HepG2 (cell line): ENCODE results near the gene MAGI1. TPM values are rescaled to one million over a fixed set of nuclear protein-coding genes. Genes with fewer than 3 reads are reported as not detected.

ENCODE experiments used
- ATAC-seq: fragments of 200-7000 bp; cut with Tn5 transposase; 3 replicates; pipeline ENCODE4 v1.9.1; 2020; ENCODE audit warnings: mild to moderate bottlenecking, moderate library complexity
- BruUV-seq: library from RNA; stranded (reverse); fragments of 400-500 nt; replicated peaks from 2 replicates; lab custom pipeline; 2021; lab: Mats Ljungman, UMichigan
- CTCF ChIA-PET: fragments of 300-600 bp; formaldehyde crosslinking; extraction: SDS; loops from one replicate; lab custom pipeline; 2021; ENCODE audit warnings: low total read pairs, inconsistent platforms, low intra/inter-chr PET ratio; lab: Yijun Ruan, JAX
- POLR2A ChIA-PET: fragments of 350-600 bp; sonication (Branson Sonifier 250); formaldehyde crosslinking; loops from one replicate; lab custom pipeline; 2020; ENCODE audit warnings: antibody characterized with exemption, inconsistent platforms; lab: Yijun Ruan, JAX
- DNase-seq: peaks from one replicate; pipeline ENCODE4 v3.0.0-alpha.2; 2015; ENCODE audit warnings: low spot score
- FAIRE-seq: peaks from 3 replicates; lab custom pipeline; 2011; peaks lifted over from hg19 to GRCh38; lab: Jason Lieb, UNC
- H2AFZ ChIP-seq: one replicate; pipeline ENCODE4 v1.6.1; 2011; ENCODE audit warnings: low read length, inconsistent platforms
- H3K27ac ChIP-seq: fragments of 300-600 bp; 3 replicates; pipeline ENCODE4 v1.8.0; 2011; ENCODE audit warnings: mixed run types, mild to moderate bottlenecking, mixed read lengths, low read length, inconsistent platforms; ENCODE audit not compliant: insufficient read depth; ENCODE audit errors: extremely low read length
- H3K27me3 ChIP-seq, 2 experiments: fragments of 200-600 bp in 1 of 2; 2 replicates in 1 of 2; 3 replicates in 1 of 2; pipeline versions ENCODE4 v1.6.0 to v1.8.0; 2011; ENCODE audit warnings: low read length in 2 of 2, mild to moderate bottlenecking in 2 of 2, moderate library complexity in 2 of 2, inconsistent platforms in 1 of 2; ENCODE audit not compliant: insufficient read depth in 2 of 2, control insufficient read depth in 1 of 2
- H3K36me3 ChIP-seq, 2 experiments: fragments of 200-600 bp in 1 of 2; replicated peaks in 1 of 2; 2 replicates in 1 of 2; 3 replicates in 1 of 2; pipeline versions ENCODE4 v1.5.1 to v1.8.0; 2011; ENCODE audit warnings: low read length in 2 of 2, inconsistent platforms in 1 of 2; ENCODE audit not compliant: insufficient read depth in 2 of 2, control insufficient read depth in 1 of 2
- H3K4me1 ChIP-seq: 2 replicates; pipeline ENCODE4 v1.5.1; 2012; ENCODE audit warnings: low read length, inconsistent platforms; ENCODE audit not compliant: insufficient read depth
- H3K4me2 ChIP-seq: 2 replicates; pipeline ENCODE4 v1.6.0; 2011; ENCODE audit warnings: low read depth, low read length, inconsistent platforms
- H3K4me3 ChIP-seq, 3 experiments: fragments of 200-600 bp in 1 of 3; sonication (generic), shearing (Covaris generic) in 1 of 3; replicated peaks in 1 of 3; 2 replicates each; pipeline ENCODE4 v1.5.1; 2011 to 2016; ENCODE audit warnings: low read length in 3 of 3, inconsistent platforms in 2 of 3, low read depth in 2 of 3, mild to moderate bottlenecking in 2 of 3, control low read depth in 1 of 3, mixed read lengths in 1 of 3; ENCODE audit not compliant: insufficient read depth in 1 of 3
- H3K79me2 ChIP-seq: one replicate; pipeline ENCODE4 v1.6.1; 2011; ENCODE audit warnings: low read length, inconsistent platforms; ENCODE audit not compliant: insufficient read depth
- H3K9ac ChIP-seq: 2 replicates; pipeline ENCODE4 v1.6.0; 2011; ENCODE audit warnings: mild to moderate bottlenecking, low read depth, low read length, inconsistent platforms; ENCODE audit not compliant: insufficient read depth
- H3K9me3 ChIP-seq: 2 replicates; pipeline ENCODE4 v1.5.1; 2012; ENCODE audit warnings: mild to moderate bottlenecking, low read length
- H4K20me1 ChIP-seq: 2 replicates; pipeline ENCODE4 v1.6.0; 2011; ENCODE audit warnings: inconsistent platforms, mild to moderate bottlenecking, low read length, moderate library complexity; ENCODE audit not compliant: insufficient read depth
- ATF7-NPFF ChIP-seq: sonication (generic); formaldehyde crosslinking; IDR thresholded peaks from 2 replicates; pipeline ENCODE4 v1.8.1; 2023; ENCODE audit warnings: mild to moderate bottlenecking, low read depth, missing genetic modification reagents, moderate library complexity
- CHD4 ChIP-seq: fragments of 200-600 bp; sonication (generic); IDR thresholded peaks from 2 replicates; pipeline ENCODE4 v1.7.0; 2017; ENCODE audit warnings: mild to moderate bottlenecking, low read length, borderline replicate concordance
- ESRRA ChIP-seq: sonication (generic); formaldehyde crosslinking; IDR thresholded peaks from 2 replicates; pipeline ENCODE4 v1.5.1; 2020; ENCODE audit warnings: mild to moderate bottlenecking, low read depth, missing genetic modification reagents
- MAFK ChIP-seq, 2 experiments: IDR thresholded peaks in 1 of 2; conservative IDR thresholded peaks in 1 of 2; 2 replicates each; pipeline ENCODE4 v1.6.1; 2011; ENCODE audit warnings: improper control_type of control experiment in 2 of 2, low read length in 2 of 2
- MTF2 ChIP-seq: sonication (generic); formaldehyde crosslinking; IDR thresholded peaks from 2 replicates; pipeline ENCODE4 v1.5.0; 2020; ENCODE audit warnings: missing genetic modification reagents, borderline replicate concordance
- SIX4 ChIP-seq: sonication (generic); formaldehyde crosslinking; IDR thresholded peaks from 2 replicates; pipeline ENCODE4 v1.4.0; 2020; ENCODE audit warnings: missing genetic modification reagents
- SKI ChIP-seq: fragments of 450-650 bp; IDR thresholded peaks from one replicate; pipeline ENCODE4 v1.6.1; 2018; ENCODE audit warnings: mild to moderate bottlenecking; ENCODE audit not compliant: partially characterized antibody
- SMAD3 ChIP-seq: sonication (generic); formaldehyde crosslinking; IDR thresholded peaks from 2 replicates; pipeline ENCODE4 v1.4.0; 2020; ENCODE audit warnings: missing genetic modification reagents
- SNAI1 ChIP-seq: sonication (generic); formaldehyde crosslinking; IDR thresholded peaks from 2 replicates; pipeline ENCODE4 v1.5.0; 2020; ENCODE audit warnings: mild to moderate bottlenecking, missing genetic modification reagents, borderline replicate concordance
- SRSF1 ChIP-seq: fragments of 200-400 bp; formaldehyde crosslinking; optimal IDR thresholded peaks from 2 replicates; pipeline ENCODE3; 2017; ENCODE audit warnings: mild to moderate bottlenecking, low read depth, low read length, moderate library complexity
- TGIF2 ChIP-seq: IDR thresholded peaks from 2 replicates; pipeline ENCODE4 v1.6.1; 2016; ENCODE audit warnings: control low read depth, missing compliant biosample characterization
- ZNF230 ChIP-seq: sonication (generic); formaldehyde crosslinking; IDR thresholded peaks from 2 replicates; pipeline ENCODE4 v1.4.0; 2020; ENCODE audit warnings: mild to moderate bottlenecking, missing genetic modification reagents
- ZNF543 ChIP-seq: sonication (generic); formaldehyde crosslinking; IDR thresholded peaks from 2 replicates; pipeline ENCODE4 v1.4.0; 2020; ENCODE audit warnings: mild to moderate bottlenecking, missing genetic modification reagents
- ZNF564 ChIP-seq: sonication (generic); formaldehyde crosslinking; IDR thresholded peaks from 2 replicates; pipeline ENCODE4 v1.8.1; 2023; ENCODE audit warnings: mild to moderate bottlenecking, missing genetic modification reagents
- ZNF598 ChIP-seq: sonication (generic); formaldehyde crosslinking; IDR thresholded peaks from 2 replicates; pipeline ENCODE4 v1.5.1; 2020; ENCODE audit warnings: mild to moderate bottlenecking, missing genetic modification reagents, borderline replicate concordance
- ZNF75D ChIP-seq: sonication (generic); formaldehyde crosslinking; IDR thresholded peaks from 2 replicates; pipeline ENCODE4 v1.8.1; 2023; ENCODE audit warnings: missing genetic modification reagents, mild to moderate bottlenecking, borderline replicate concordance
- WGBS: methylation state at CpG from one replicate; pipeline ENCODE4 v1.1.6; 2017; ENCODE audit warnings: low lambda C conversion rate; 5-methylcytosine and 5-hydroxymethylcytosine counted together
- in situ Hi-C: cut with HindIII; loops from 2 replicates; pipeline ENCODE4 v1.10.0; 2017; ENCODE audit warnings: low pct_unique_long_range_greater_than_20kb; ENCODE audit not compliant: extremely low pct_ligation_motif_present
- intact Hi-C: fragments of 100-400 bp; cut with micrococcal nuclease; formaldehyde crosslinking; loops from one replicate; pipeline ENCODE4 v1.10.0; 2022; ENCODE audit not compliant: unreplicated experiment
- polyA plus RNA-seq, 8 experiments: library from polyadenylated mRNA; depleted of rRNA in 3 of 8; stranded (reverse) in 7 of 8; unstranded in 1 of 8; fragments of >200 nt; fragmentation: Illumina TruSeq in 4 of 8; extraction: Trizol in 4 of 8; gene quantifications; 2 replicates each; pipeline versions ENCODE4 v1.2.1 to v1.2.3, GENCODE V29; 2011 to 2016; ENCODE audit warnings: low read depth in 4 of 8, missing spikeins in 1 of 8, mixed read lengths in 1 of 8; ENCODE audit not compliant: insufficient read depth in 1 of 8
- total RNA-seq, 5 experiments: library from RNA; depleted of rRNA; stranded (reverse); fragments of >200 nt; fragmentation: Illumina TruSeq; extraction: Trizol; gene quantifications; 2 replicates each; pipeline ENCODE4 v1.2.3, GENCODE V29; 2016; ENCODE audit warnings: low read depth in 1 of 5
- TF ChIP-seq, protein P1 (sequence below): fragments of 450-650 bp; IDR thresholded peaks from 2 replicates; pipeline ENCODE4 v1.6.1; 2017
- TF ChIP-seq, protein P2 (sequence below): sonication (generic); formaldehyde crosslinking; IDR thresholded peaks from 2 replicates; pipeline ENCODE4 v1.4.0; 2020; ENCODE audit warnings: missing genetic modification reagents
- TF ChIP-seq, protein P3 (sequence below): sonication (generic); formaldehyde crosslinking; IDR thresholded peaks from 2 replicates; pipeline ENCODE4 v1.4.0; 2020; ENCODE audit warnings: mild to moderate bottlenecking, missing genetic modification reagents
- TF ChIP-seq, protein P4 (sequence below), 2 experiments: fragments of 450-650 bp in 1 of 2; sonication (generic) in 1 of 2; formaldehyde crosslinking; IDR thresholded peaks; 2 replicates each; pipeline versions ENCODE4 v1.5.0 to v1.8.0; 2020 to 2022; ENCODE audit warnings: mild to moderate bottlenecking in 1 of 2, missing genetic modification reagents in 1 of 2
- TF ChIP-seq, protein P5 (sequence below): sonication (generic); formaldehyde crosslinking; IDR thresholded peaks from 2 replicates; pipeline ENCODE4 v1.5.0; 2020; ENCODE audit warnings: mild to moderate bottlenecking, missing genetic modification reagents

Gene MAGI1
- total and polyA plus RNA-seq, 2 of the 13 experiments (the other 11 are each of a cell fraction or from before 2014, with no cell fraction given): 22.2 to 26.0 TPM

- TF ChIP-seq, protein P1, sequence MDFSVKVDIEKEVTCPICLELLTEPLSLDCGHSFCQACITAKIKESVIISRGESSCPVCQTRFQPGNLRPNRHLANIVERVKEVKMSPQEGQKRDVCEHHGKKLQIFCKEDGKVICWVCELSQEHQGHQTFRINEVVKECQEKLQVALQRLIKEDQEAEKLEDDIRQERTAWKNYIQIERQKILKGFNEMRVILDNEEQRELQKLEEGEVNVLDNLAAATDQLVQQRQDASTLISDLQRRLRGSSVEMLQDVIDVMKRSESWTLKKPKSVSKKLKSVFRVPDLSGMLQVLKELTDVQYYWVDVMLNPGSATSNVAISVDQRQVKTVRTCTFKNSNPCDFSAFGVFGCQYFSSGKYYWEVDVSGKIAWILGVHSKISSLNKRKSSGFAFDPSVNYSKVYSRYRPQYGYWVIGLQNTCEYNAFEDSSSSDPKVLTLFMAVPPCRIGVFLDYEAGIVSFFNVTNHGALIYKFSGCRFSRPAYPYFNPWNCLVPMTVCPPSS: no peak
- no peak for TF ChIP-seq ZNF543 (CRISPR knock-in tag)
- TF ChIP-seq ESRRA (CRISPR knock-in tag): no peak
- no peak for TF ChIP-seq ZNF230 (CRISPR knock-in tag)
- TF ChIP-seq, protein P2, sequence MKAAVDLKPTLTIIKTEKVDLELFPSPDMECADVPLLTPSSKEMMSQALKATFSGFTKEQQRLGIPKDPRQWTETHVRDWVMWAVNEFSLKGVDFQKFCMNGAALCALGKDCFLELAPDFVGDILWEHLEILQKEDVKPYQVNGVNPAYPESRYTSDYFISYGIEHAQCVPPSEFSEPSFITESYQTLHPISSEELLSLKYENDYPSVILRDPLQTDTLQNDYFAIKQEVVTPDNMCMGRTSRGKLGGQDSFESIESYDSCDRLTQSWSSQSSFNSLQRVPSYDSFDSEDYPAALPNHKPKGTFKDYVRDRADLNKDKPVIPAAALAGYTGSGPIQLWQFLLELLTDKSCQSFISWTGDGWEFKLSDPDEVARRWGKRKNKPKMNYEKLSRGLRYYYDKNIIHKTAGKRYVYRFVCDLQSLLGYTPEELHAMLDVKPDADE: no peak
- TF ChIP-seq CHD4: no peak
- TF ChIP-seq, protein P3, sequence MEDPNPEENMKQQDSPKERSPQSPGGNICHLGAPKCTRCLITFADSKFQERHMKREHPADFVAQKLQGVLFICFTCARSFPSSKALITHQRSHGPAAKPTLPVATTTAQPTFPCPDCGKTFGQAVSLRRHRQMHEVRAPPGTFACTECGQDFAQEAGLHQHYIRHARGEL: no peak
Observed at GRCh38 chr3:65619451-65619881, 419.3 kb downstream of the MAGI1 start (continued).

- Histone ChIP-seq H3K4me1 (no peaks in the 10 kb centered on the region), H3K9me3 (no peaks in the 10 kb centered on the region), H3K79me2 (no peaks in the 10 kb centered on the region), H3K9ac (no peak overlapping the region), H2AFZ (no peak overlapping the region), H3K27ac (no peak overlapping the region), H3K4me3 (no peak overlapping the region), H3K4me2 (no peak overlapping the region), H3K27me3 (no peaks in the 10 kb centered on the region), H4K20me1 (peaks cover 7% of the 10 kb centered on the region; the same call in 1 of the 2 replicates), H3K36me3 (peaks cover 0 to 19% of the 10 kb centered on the region in 2 experiments; a peak in 2 of 5 replicates)
- CTCF ChIA-PET: no interaction called here
- no peak for ATAC-seq
- POLR2A ChIA-PET: no interaction called here
- intact Hi-C loops (no loop called here), in situ Hi-C loops (no loop called here)
- no TSS peak for BruUV-seq
- no peak for DNase-seq
- 84% methylated on average over 1 of the region's 1 CpG for WGBS
- FAIRE-seq: no peak
- TF ChIP-seq SIX4 (CRISPR knock-in tag) (no peak), TGIF2 (CRISPR knock-in tag) (no peak), SRSF1 (no peak), ZNF598 (CRISPR knock-in tag) (no peak), ZNF564 (no peak), MTF2 (CRISPR knock-in tag) (no peak), ATF7-NPFF (CRISPR knock-in tag) (no peak), MAFK (conservative IDR thresholded peaks at IDR 0.05 in 1 of 2, IDR thresholded peaks at IDR 0.05 in 1 of 2; ENCODE audit: low read length in 2 of 2) (no peak), SKI (no peak), ZNF75D (CRISPR knock-in tag) (no peak), SMAD3 (no peak), SNAI1 (CRISPR knock-in tag) (no peak)
- TF ChIP-seq, protein P4, sequence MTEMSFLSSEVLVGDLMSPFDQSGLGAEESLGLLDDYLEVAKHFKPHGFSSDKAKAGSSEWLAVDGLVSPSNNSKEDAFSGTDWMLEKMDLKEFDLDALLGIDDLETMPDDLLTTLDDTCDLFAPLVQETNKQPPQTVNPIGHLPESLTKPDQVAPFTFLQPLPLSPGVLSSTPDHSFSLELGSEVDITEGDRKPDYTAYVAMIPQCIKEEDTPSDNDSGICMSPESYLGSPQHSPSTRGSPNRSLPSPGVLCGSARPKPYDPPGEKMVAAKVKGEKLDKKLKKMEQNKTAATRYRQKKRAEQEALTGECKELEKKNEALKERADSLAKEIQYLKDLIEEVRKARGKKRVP (CRISPR knock-in tag; IDR thresholded peaks at IDR 0.05): no peak
- TF ChIP-seq, protein P5, sequence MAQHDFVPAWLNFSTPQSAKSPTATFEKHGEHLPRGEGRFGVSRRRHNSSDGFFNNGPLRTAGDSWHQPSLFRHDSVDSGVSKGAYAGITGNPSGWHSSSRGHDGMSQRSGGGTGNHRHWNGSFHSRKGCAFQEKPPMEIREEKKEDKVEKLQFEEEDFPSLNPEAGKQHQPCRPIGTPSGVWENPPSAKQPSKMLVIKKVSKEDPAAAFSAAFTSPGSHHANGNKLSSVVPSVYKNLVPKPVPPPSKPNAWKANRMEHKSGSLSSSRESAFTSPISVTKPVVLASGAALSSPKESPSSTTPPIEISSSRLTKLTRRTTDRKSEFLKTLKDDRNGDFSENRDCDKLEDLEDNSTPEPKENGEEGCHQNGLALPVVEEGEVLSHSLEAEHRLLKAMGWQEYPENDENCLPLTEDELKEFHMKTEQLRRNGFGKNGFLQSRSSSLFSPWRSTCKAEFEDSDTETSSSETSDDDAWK: no peak
Observed at GRCh38 chr3:65618599-65618998, 420.1 kb downstream of the MAGI1 start.
